PC-9 (cell line): Measurements from ENCODE around the gene PKD1L1. TPM values are rescaled to one million over a fixed set of nuclear protein-coding genes. Genes with fewer than 3 reads are reported as not detected.

Experiments
- BruUV-seq: library from RNA; stranded (reverse); fragments of 400-500 nt; replicated peaks from 2 replicates; lab custom pipeline; 2021; lab: Mats Ljungman, UMichigan
- CTCF ChIA-PET: fragments of 300-600 bp; sonication (Branson Sonifier 250); formaldehyde crosslinking; loops from one replicate; lab custom pipeline; 2022; ENCODE audit warnings: antibody characterized with exemption; lab: Charles Lee
- POLR2A ChIA-PET: fragments of 300-600 bp; sonication (Branson Sonifier 250); formaldehyde crosslinking; loops from one replicate; lab custom pipeline; 2022; ENCODE audit warnings: antibody characterized with exemption; ENCODE audit not compliant: unreplicated experiment; lab: Charles Lee
- DNase-seq, 2 experiments: peaks; one replicate each; pipeline versions ENCODE4 v3.0.0 to v3.0.0-alpha.2; 2015 to 2022; ENCODE audit warnings: mixed read lengths in 1 of 2
- H2AFZ ChIP-seq: fragments of 200-600 bp; sonication (generic); 2 replicates; pipeline ENCODE4 v1.8.1; 2017; ENCODE audit warnings: antibody characterized with exemption
- H3F3A ChIP-seq: fragments of 200-600 bp; sonication (generic); 2 replicates; pipeline ENCODE4 v1.8.1; 2017; ENCODE audit warnings: antibody characterized with exemption, mild to moderate bottlenecking, low read depth; ENCODE audit not compliant: insufficient read depth
- H3K27ac ChIP-seq: fragments of 200-600 bp; sonication (generic); 2 replicates; pipeline ENCODE4 v1.6.1; 2016; ENCODE audit warnings: mixed run types
- H3K27me3 ChIP-seq: fragments of 200-600 bp; sonication (generic); 2 replicates; pipeline ENCODE4 v1.6.1; 2016; ENCODE audit warnings: low read depth, mixed run types; ENCODE audit not compliant: insufficient read depth
- H3K36me3 ChIP-seq: fragments of 200-600 bp; sonication (generic); 2 replicates; pipeline ENCODE4 v1.6.1; 2016; ENCODE audit warnings: low read depth, mixed run types
- H3K4me1 ChIP-seq: fragments of 200-600 bp; sonication (generic); replicated peaks from 2 replicates; pipeline ENCODE4 v1.6.1; 2016; ENCODE audit warnings: mixed run types; ENCODE audit not compliant: insufficient read depth
- H3K4me2 ChIP-seq: fragments of 200-600 bp; sonication (generic); 2 replicates; pipeline ENCODE4 v1.6.1; 2017; ENCODE audit warnings: mixed run types
- H3K4me3 ChIP-seq: fragments of 200-600 bp; sonication (generic); 2 replicates; pipeline ENCODE4 v1.6.1; 2016; ENCODE audit warnings: mixed run types
- H3K79me2 ChIP-seq: fragments of 200-600 bp; sonication (generic); 2 replicates; pipeline ENCODE4 v1.6.1; 2017; ENCODE audit warnings: low read depth, mixed run types
- H3K9me2 ChIP-seq: fragments of 200-600 bp; sonication (generic); 2 replicates; pipeline ENCODE4 v1.8.1; 2017; ENCODE audit warnings: mild to moderate bottlenecking; ENCODE audit not compliant: insufficient read depth
- H3K9me3 ChIP-seq: fragments of 200-600 bp; sonication (generic); 2 replicates; pipeline ENCODE4 v1.8.1; 2016; ENCODE audit warnings: low read depth; ENCODE audit not compliant: insufficient read depth
- H4K20me1 ChIP-seq: fragments of 200-600 bp; sonication (generic); 2 replicates; pipeline ENCODE4 v1.8.1; 2017; ENCODE audit not compliant: insufficient read depth
- CTCF ChIP-seq: fragments of 200-600 bp; sonication (generic); conservative IDR thresholded peaks from 2 replicates; pipeline ENCODE4 v1.6.1; 2017; ENCODE audit warnings: mixed run types, antibody characterized with exemption, mild to moderate bottlenecking, moderate library complexity
- EZH2 ChIP-seq: fragments of 200-600 bp; sonication (generic); IDR thresholded peaks from 2 replicates; pipeline ENCODE4 v1.8.0; 2017; ENCODE audit warnings: antibody characterized with exemption, low read depth
- intact Hi-C: fragments of 100-400 bp; cut with micrococcal nuclease; formaldehyde crosslinking; loops from one replicate; pipeline ENCODE4 v1.10.0; 2022; ENCODE audit not compliant: unreplicated experiment
- total RNA-seq: library from RNA; stranded (reverse); gene quantifications from 2 replicates; pipeline ENCODE4 v1.2.3, GENCODE V29; 2021

The PKD1L1 gene
- total RNA-seq, 1 experiment from 2014 or later, result 0.07 TPM

- no peaks in the 10 kb centered on the region for H3K36me3 ChIP-seq
- H3K9me3 ChIP-seq, result no peaks in the 10 kb centered on the region
- H3K4me1 ChIP-seq, result peaks cover 27% of the 10 kb centered on the region
- H3K27me3 ChIP-seq, result no peaks in the 10 kb centered on the region
- no peak for DNase-seq
- peaks cover 7% of the 10 kb centered on the region; the same call in 1 of the 2 replicates for H3F3A ChIP-seq
- ChIA-PET CTCF (interaction anchor here (0.8 kb wide), 1 partner anchor 27 kb away, joined by 3 read pairs; no protein-coding TSS in a partner anchor), POLR2A (no interaction called here)
- TF ChIP-seq EZH2, result no peak
- TF ChIP-seq CTCF, result no peak
- intact Hi-C loops, result no loop called here
- no peak overlapping the region for H2AFZ ChIP-seq
- H3K79me2 ChIP-seq, result no peaks in the 10 kb centered on the region
- no peaks in the 10 kb centered on the region for H3K9me2 ChIP-seq
- H4K20me1 ChIP-seq, result no peaks in the 10 kb centered on the region
- no peak overlapping the region for H3K27ac ChIP-seq
- no TSS peak for BruUV-seq
- no peak overlapping the region for H3K4me3 ChIP-seq
- no peak overlapping the region for H3K4me2 ChIP-seq
Measured at GRCh38 chr7:47813620-47814260, 134.5 kb downstream of the PKD1L1 start.

- BruUV-seq, result no TSS peak
- Histone ChIP-seq H3K4me1 (peaks cover 16% of the 10 kb centered on the region), H3K79me2 (no peaks in the 10 kb centered on the region), H3K36me3 (no peaks in the 10 kb centered on the region), H3K4me2 (no peak overlapping the region), H2AFZ (no peak overlapping the region), H3K9me3 (no peaks in the 10 kb centered on the region), H3K4me3 (no peak overlapping the region), H3F3A (peaks cover 6% of the 10 kb centered on the region; the same call in 1 of the 2 replicates), H3K27me3 (no peaks in the 10 kb centered on the region), H3K9me2 (no peaks in the 10 kb centered on the region), H3K27ac (no peak overlapping the region), H4K20me1 (no peaks in the 10 kb centered on the region)
- intact Hi-C loops, result no loop called here
- no peak for DNase-seq
- POLR2A ChIA-PET, result interaction anchor here (0.6 kb wide), 1 partner anchor 17 kb away, joined by 3 read pairs; no protein-coding TSS in a partner anchor
- TF ChIP-seq CTCF, result no peak
- no peak for TF ChIP-seq EZH2
- CTCF ChIA-PET, result no interaction called here
Measured at GRCh38 chr7:47812429-47813136, 135.7 kb downstream of the PKD1L1 start.

GRCh38 chr7:47811632-47812380 is 136.5 kb downstream of the PKD1L1 start:
- Histone ChIP-seq H3K4me2 (no peak overlapping the region), H3K27ac (no peak overlapping the region), H2AFZ (no peak overlapping the region), H3K36me3 (no peaks in the 10 kb centered on the region), H3K9me3 (no peaks in the 10 kb centered on the region), H3K9me2 (no peaks in the 10 kb centered on the region), H3K79me2 (no peaks in the 10 kb centered on the region), H3K4me1 (peaks cover 8% of the 10 kb centered on the region), H3K27me3 (no peaks in the 10 kb centered on the region), H4K20me1 (no peaks in the 10 kb centered on the region), H3K4me3 (no peak overlapping the region), H3F3A (peaks cover 6% of the 10 kb centered on the region; the same call in 1 of the 2 replicates)
- no peak for TF ChIP-seq EZH2
- no peak for TF ChIP-seq CTCF
- no peak for DNase-seq
- intact Hi-C loops, result no loop called here
- POLR2A ChIA-PET, result no interaction called here
- CTCF ChIA-PET, result no interaction called here
- no TSS peak for BruUV-seq
